Measurements from ENCODE around the gene ANKRD39. TPM values are rescaled to one million over a fixed set of nuclear protein-coding genes. Genes with fewer than 3 reads are reported as not detected.

The ANKRD39 gene
- total and polyA plus RNA-seq, 10 of the 15 experiments (the other 5 are each of a cell fraction or from before 2014, with no cell fraction given): 7.4 to 36.2 (median 23.7) TPM

DNA sequence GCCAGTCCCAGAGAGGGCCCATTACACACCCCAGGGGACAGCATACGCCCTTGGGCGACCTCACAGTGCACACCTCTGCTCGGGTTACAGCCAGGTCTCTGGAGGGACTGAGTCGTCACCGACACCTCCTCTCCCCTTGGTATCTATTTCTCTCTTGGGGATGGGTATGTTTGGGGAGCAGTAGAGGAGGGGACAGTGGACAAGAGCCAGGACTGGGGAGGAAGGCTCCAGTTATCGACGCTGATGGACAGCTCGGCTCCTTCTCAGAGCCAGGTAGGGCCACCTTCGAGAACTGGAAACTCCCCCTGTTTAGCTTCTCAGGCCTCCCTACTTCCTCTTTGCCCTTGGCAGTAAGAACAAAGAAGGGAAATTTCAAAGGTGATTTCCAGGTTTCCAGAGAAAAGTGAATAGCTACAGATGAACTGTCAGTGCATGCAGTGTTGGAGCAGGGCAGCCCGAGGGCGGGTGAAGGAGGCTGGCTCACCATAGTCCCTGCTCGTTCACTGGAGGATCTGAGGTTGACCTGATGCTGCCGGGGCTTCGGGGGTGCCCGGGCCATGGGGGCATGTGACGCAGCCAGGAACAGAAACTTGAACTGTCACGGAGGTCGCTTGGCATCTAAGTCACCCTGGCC lies 16.5 kb upstream of the ANKRD39 start:
- peaks cover 5% of the 10 kb centered on the region for H3K79me2 ChIP-seq (ENCODE audit: control insufficient read depth, insufficient read depth, low read length)
- intact Hi-C loops (cut with micrococcal nuclease; ENCODE audit: unreplicated experiment): no loop called here
- no TSS peak for BruUV-seq (replicated peaks)
- no peak for TF ChIP-seq CEBPB (IDR thresholded peaks at IDR 0.05; ENCODE audit: borderline replicate concordance in 1 of 2, low read depth in 2 of 2, low read length in 2 of 2)
- no peak for TF ChIP-seq BMI1 (IDR thresholded peaks at IDR 0.05; ENCODE audit: borderline replicate concordance)
- peak in 1 of 2 experiments; percentile 18; a peak in 1 of 4 replicates for TF ChIP-seq ETV6 (conservative IDR thresholded peaks at IDR 0.05 in 1 of 2, IDR thresholded peaks at IDR 0.05 in 1 of 2; ENCODE audit: borderline replicate concordance in 1 of 2, low read depth in 1 of 2)
- TF ChIP-seq FOXM1 (IDR thresholded peaks at IDR 0.05; ENCODE audit: low read depth, low read length): 0 out of 2 replicates have a peak, but pooled peaks have one; percentile 22
- peak; percentile 59 for TF ChIP-seq SP1 (IDR thresholded peaks at IDR 0.05; ENCODE audit: low read depth, low read length)
- no peak for TF ChIP-seq CBFB (IDR thresholded peaks at IDR 0.05; ENCODE audit: low read depth)
- TF ChIP-seq SMAD1 (IDR thresholded peaks at IDR 0.05; ENCODE audit: low read depth, partially characterized antibody): no peak
- no peak; the same call in 1 of the 2 replicates for TF ChIP-seq USF2 (IDR thresholded peaks at IDR 0.05; ENCODE audit: borderline replicate concordance, low read depth, low read length)
- no peak for TF ChIP-seq SREBF1 (IDR thresholded peaks at IDR 0.05; ENCODE audit: low read length)
- TF ChIP-seq NFYA (IDR thresholded peaks at IDR 0.05; ENCODE audit: borderline replicate concordance, low read depth, low read length): no peak
- TF ChIP-seq ZNF687 (IDR thresholded peaks at IDR 0.05): peak; percentile 93
- no peak for TF ChIP-seq MEF2A (IDR thresholded peaks at IDR 0.05; ENCODE audit: insufficient read depth, low read depth, low read length)
- no peak for TF ChIP-seq RAD21 (IDR thresholded peaks at IDR 0.05; ENCODE audit: insufficient read depth, low read depth, low read length)
- no peak for TF ChIP-seq NRF1 (conservative IDR thresholded peaks at IDR 0.05; ENCODE audit: low read depth, low read length)
- no peak for TF ChIP-seq MTA3 (IDR thresholded peaks at IDR 0.05; ENCODE audit: borderline replicate concordance, low read length)
- TF ChIP-seq, protein P1, sequence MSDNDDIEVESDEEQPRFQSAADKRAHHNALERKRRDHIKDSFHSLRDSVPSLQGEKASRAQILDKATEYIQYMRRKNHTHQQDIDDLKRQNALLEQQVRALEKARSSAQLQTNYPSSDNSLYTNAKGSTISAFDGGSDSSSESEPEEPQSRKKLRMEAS (IDR thresholded peaks at IDR 0.05; ENCODE audit: low read depth, low read length): no peak
- no peak; the same call in 1 of the 2 replicates for TF ChIP-seq TCF7 (IDR thresholded peaks at IDR 0.05; ENCODE audit: borderline replicate concordance)
- peak; percentile 67 to 73 for TF ChIP-seq IKZF2 (IDR thresholded peaks at IDR 0.05)
- no peak for TF ChIP-seq GABPA (IDR thresholded peaks at IDR 0.05; ENCODE audit: low read depth)

More for the DNA sequence above, 16.5 kb upstream of the ANKRD39 start:
- DNase-seq (ENCODE audit: low read depth, low spot score) (peak; percentile 76), FAIRE-seq (peak; percentile 84), ATAC-seq (peak; percentile 82)
- ChIA-PET SMC1A (ENCODE audit: uncharacterized antibody, unreplicated experiment) (interaction anchor here (1.1 to 3.1 kb wide), 5 partner anchors 16 to 78 kb away, joined by 3 to 25 read pairs (median 3); partner anchors contain the start of genes ANKRD39 and CNNM3), CTCF (interaction anchor here (0.6 to 5.0 kb wide), 4 partner anchors 13 to 77 kb away, joined by 3 to 31 read pairs (median 13); partner anchors contain the start of gene ANKRD39), POLR2A (interaction anchor here (0.5 to 3.2 kb wide), 10 partner anchors 8 to 552 kb away, joined by 3 to 28 read pairs (median 4); partner anchors contain the start of gene ANKRD39), RAD21 (ENCODE audit: unreplicated experiment) (interaction anchor here (0.8 to 3.6 kb wide), 9 partner anchors 16 to 346 kb away, joined by 3 to 38 read pairs (median 4); partner anchors contain the start of genes ANKRD39 and ARID5A)
- H3K4me2 ChIP-seq (ENCODE audit: control insufficient read depth, insufficient read depth): peak overlapping the region; percentile 71
- peaks cover 37% of the 10 kb centered on the region for H3K4me1 ChIP-seq (ENCODE audit: control insufficient read depth, insufficient read depth, low read length)
- WGBS (ENCODE audit: insufficient coverage, insufficient replicate concordance, low lambda C conversion rate, missing lambda C conversion rate): 6% methylated on average over 18 of the region's 18 CpGs
- no peaks in the 10 kb centered on the region; a peak in 1 of 4 replicates for H3K27me3 ChIP-seq (replicated peaks in 1 of 2; ENCODE audit: control insufficient read depth in 2 of 2, insufficient read depth in 2 of 2, low read length in 1 of 2)
- H4K20me1 ChIP-seq (ENCODE audit: control insufficient read depth, insufficient read depth): no peaks in the 10 kb centered on the region
- peak overlapping the region; percentile 26; the same call in 1 of the 2 replicates for H3K4me3 ChIP-seq
- peak overlapping the region; percentile 31 for H3K9ac ChIP-seq (ENCODE audit: control insufficient read depth, insufficient read depth, low read length)
- H3K9me3 ChIP-seq (replicated peaks; ENCODE audit: control insufficient read depth, insufficient read depth, low read length): no peaks in the 10 kb centered on the region
- peak overlapping the region; percentile 78 for H2AFZ ChIP-seq (ENCODE audit: control insufficient read depth, low read depth, low read length)
- peak overlapping the region; percentile 74 for H3K27ac ChIP-seq (ENCODE audit: control insufficient read depth, insufficient read depth)
- in situ Hi-C loops (cut with MboI): no loop called here
- H3K36me3 ChIP-seq (ENCODE audit: control insufficient read depth in 2 of 2, insufficient read depth in 2 of 2, low read length in 1 of 2): no peaks in the 10 kb centered on the region

Data from GM12878 (cell line).